MCF 10A (cell line): ENCODE data around the gene ENTPD5. TPM values are rescaled to one million over a fixed set of nuclear protein-coding genes. Genes with fewer than 3 reads are reported as not detected.
"Not testable (repeated sequence)": the region's sequence is repeated elsewhere in the genome, so short reads cannot be mapped to it uniquely, and the experiment has no call there.

Experiments
- BruUV-seq: library from RNA; stranded (reverse); fragments of 400-500 nt; replicated peaks from 2 replicates; lab custom pipeline; 2021; lab: Mats Ljungman, UMichigan
- CTCF ChIA-PET: fragments of 300-600 bp; sonication (Branson Sonifier 250); formaldehyde crosslinking; extraction: SDS; loops from one replicate; lab custom pipeline; 2021; ENCODE audit warnings: antibody characterized with exemption, inconsistent platforms; lab: Yijun Ruan, JAX
- POLR2A ChIA-PET: fragments of 300-600, 350-650 bp; sonication (Branson Sonifier 250); formaldehyde crosslinking; extraction: SDS; loops from one replicate; lab custom pipeline; 2020; ENCODE audit warnings: antibody characterized with exemption, inconsistent platforms; lab: Yijun Ruan, JAX
- DNase-seq: peaks from one replicate; pipeline ENCODE4 v3.0.0-alpha.2; 2018; ENCODE audit not compliant: unreplicated experiment
- H3K27ac Mint-ChIP-seq: one replicate; pipeline ENCODE4 v1.8.0; 2022; ENCODE audit warnings: mild to moderate bottlenecking, low read depth, mixed read lengths; ENCODE audit not compliant: unreplicated experiment
- H3K27me3 Mint-ChIP-seq: one replicate; pipeline ENCODE4 v1.8.0; 2022; ENCODE audit warnings: mixed read lengths; ENCODE audit not compliant: insufficient read depth, unreplicated experiment
- H3K36me3 Mint-ChIP-seq: one replicate; pipeline ENCODE4 v1.8.0; 2022; ENCODE audit warnings: mild to moderate bottlenecking, moderate library complexity, mixed read lengths; ENCODE audit not compliant: insufficient read depth, unreplicated experiment
- H3K4me1 Mint-ChIP-seq: one replicate; pipeline ENCODE4 v1.8.0; 2022; ENCODE audit warnings: mixed read lengths; ENCODE audit not compliant: insufficient read depth, unreplicated experiment
- H3K4me3 Mint-ChIP-seq: one replicate; pipeline ENCODE4 v1.8.0; 2022; ENCODE audit warnings: mild to moderate bottlenecking, moderate library complexity, mixed read lengths; ENCODE audit not compliant: unreplicated experiment
- H3K9me3 Mint-ChIP-seq: one replicate; pipeline ENCODE4 v1.8.0; 2022; ENCODE audit warnings: mixed read lengths; ENCODE audit not compliant: unreplicated experiment
- intact Hi-C: fragments of 100-400 bp; cut with micrococcal nuclease; formaldehyde crosslinking; loops from 2 replicates; pipeline ENCODE4 v1.14.1; 2022
- total RNA-seq: library from RNA; stranded (reverse); gene quantifications from 2 replicates; pipeline ENCODE4 v1.2.3, GENCODE V29; 2022
- TF ChIP-seq, protein P1 (sequence below): fragments of 200-600 bp; IDR thresholded peaks from one replicate; pipeline ENCODE4 v1.8.0; 2022; ENCODE audit warnings: antibody characterized with exemption, mild to moderate bottlenecking; ENCODE audit not compliant: unreplicated experiment

Gene ENTPD5
- total RNA-seq, 1 experiment from 2014 or later = 13.9 TPM

DNA sequence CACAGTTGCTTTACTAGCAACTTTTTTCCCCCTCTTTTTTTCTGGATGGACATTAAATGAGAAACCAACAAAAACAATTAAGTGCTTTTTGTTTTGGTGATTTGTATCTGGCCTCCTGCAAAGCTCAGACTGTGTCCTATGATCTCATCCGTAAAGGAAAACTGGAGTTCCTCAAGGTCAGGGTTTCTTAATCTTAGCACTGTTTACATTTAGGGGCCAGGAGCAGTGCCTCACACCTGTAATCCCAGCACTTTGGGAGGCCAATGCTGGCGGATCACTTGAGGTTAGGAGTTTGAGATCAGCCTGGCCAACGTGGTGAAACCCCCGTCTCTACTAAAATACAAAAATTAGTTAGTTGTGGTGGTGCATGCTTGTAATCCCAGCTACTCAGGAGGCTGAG lies 28.0 kb downstream of the ENTPD5 start:
- ChIA-PET POLR2A (no interaction called here), CTCF (interaction anchor here (0.7 to 2.1 kb wide), 2 partner anchors 14 to 20 kb away, joined by 3 to 6 read pairs; no protein-coding TSS in a partner anchor)
- Mint-ChIP-seq H3K4me3 (no peak overlapping the region), H3K36me3 (peaks cover 19% of the 10 kb centered on the region), H3K27me3 (no peaks in the 10 kb centered on the region), H3K4me1 (no peaks in the 10 kb centered on the region), H3K9me3 (no peaks in the 10 kb centered on the region), H3K27ac (no peak overlapping the region)
- BruUV-seq = no TSS peak
- no peak for DNase-seq
- TF ChIP-seq, protein P1, sequence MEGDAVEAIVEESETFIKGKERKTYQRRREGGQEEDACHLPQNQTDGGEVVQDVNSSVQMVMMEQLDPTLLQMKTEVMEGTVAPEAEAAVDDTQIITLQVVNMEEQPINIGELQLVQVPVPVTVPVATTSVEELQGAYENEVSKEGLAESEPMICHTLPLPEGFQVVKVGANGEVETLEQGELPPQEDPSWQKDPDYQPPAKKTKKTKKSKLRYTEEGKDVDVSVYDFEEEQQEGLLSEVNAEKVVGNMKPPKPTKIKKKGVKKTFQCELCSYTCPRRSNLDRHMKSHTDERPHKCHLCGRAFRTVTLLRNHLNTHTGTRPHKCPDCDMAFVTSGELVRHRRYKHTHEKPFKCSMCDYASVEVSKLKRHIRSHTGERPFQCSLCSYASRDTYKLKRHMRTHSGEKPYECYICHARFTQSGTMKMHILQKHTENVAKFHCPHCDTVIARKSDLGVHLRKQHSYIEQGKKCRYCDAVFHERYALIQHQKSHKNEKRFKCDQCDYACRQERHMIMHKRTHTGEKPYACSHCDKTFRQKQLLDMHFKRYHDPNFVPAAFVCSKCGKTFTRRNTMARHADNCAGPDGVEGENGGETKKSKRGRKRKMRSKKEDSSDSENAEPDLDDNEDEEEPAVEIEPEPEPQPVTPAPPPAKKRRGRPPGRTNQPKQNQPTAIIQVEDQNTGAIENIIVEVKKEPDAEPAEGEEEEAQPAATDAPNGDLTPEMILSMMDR = no peak
- intact Hi-C loops = no loop called here

DNA sequence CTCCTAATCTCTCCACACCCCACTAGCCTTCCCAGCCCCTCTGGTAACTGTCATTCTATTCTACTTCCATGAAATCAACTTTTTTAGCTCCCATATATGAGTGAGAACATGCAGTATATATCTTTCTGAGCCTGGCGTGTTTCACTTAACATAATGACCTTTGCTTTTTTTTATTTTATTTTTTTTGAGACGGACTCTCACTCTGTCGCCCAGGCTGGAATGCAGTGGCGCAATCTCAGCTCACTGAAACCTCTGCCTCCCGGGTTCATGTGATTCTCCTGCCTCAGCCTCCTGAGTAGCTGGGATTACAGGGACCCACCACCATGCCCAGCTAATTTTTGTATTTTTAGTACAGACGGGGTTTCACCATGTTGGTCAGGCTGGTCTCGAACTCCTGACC lies 30.4 kb downstream of the ENTPD5 start:
- H3K4me1 Mint-ChIP-seq, intact Hi-C loops, DNase-seq, H3K27ac Mint-ChIP-seq, H3K4me3 Mint-ChIP-seq, CTCF ChIA-PET, POLR2A ChIA-PET, H3K9me3 Mint-ChIP-seq, BruUV-seq, H3K27me3 Mint-ChIP-seq: not testable (repeated sequence)
- peaks cover 32% of the 10 kb centered on the region for H3K36me3 Mint-ChIP-seq

DNA sequence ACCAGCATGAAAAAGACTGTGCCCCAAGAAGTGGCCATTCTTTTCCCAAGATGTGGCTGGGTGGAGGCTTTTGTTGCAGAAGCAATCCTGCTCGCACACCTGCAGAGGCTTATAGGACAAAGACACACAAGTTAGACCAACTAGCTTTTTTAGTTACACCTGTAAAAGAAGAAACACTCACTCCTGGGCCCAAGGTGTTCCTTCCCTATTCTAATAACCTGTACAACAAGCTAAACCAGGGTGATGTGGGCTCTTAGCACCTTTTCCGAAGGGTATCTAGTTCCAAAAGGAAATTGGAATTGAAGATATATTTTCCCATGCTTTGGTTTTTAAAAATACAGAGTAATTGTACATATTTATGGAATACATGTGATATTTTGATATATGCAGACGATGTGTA lies 31.0 kb downstream of the ENTPD5 start:
- ChIA-PET POLR2A (interaction anchor here (0.6 kb wide), 1 partner anchor 832 kb away, joined by 3 read pairs; no protein-coding TSS in a partner anchor), CTCF (no interaction called here)
- H3K27ac Mint-ChIP-seq = no peak overlapping the region
- DNase-seq = no peak
- no peaks in the 10 kb centered on the region for H3K4me1 Mint-ChIP-seq
- peaks cover 32% of the 10 kb centered on the region for H3K36me3 Mint-ChIP-seq
- BruUV-seq = no TSS peak
- no peak overlapping the region for H3K4me3 Mint-ChIP-seq
- no peaks in the 10 kb centered on the region for H3K9me3 Mint-ChIP-seq
- no peaks in the 10 kb centered on the region for H3K27me3 Mint-ChIP-seq
- intact Hi-C loops = no loop called here
- TF ChIP-seq, protein P1 = no peak

DNA sequence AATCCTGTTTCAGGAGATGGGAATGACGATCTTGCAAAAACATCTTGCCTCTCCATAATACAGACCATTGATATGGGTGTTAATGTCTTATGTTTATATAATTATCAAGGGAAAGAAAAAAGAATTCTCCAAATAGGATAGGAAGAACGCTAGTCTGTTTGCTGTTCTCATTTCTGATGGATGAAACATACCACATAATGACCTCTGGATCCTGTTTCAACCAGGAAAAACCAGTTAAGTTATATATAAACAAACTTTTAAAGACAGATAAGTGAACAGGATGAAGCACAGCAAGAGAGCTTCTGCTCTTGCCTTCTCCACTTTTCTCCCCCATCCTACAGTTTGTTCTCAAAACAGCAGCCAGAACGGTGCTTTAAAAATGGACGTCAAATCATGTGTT lies 41.2 kb downstream of the ENTPD5 start:
- Mint-ChIP-seq H3K36me3 (peaks cover 25% of the 10 kb centered on the region), H3K9me3 (no peaks in the 10 kb centered on the region), H3K27ac (no peak overlapping the region), H3K4me3 (no peak overlapping the region), H3K4me1 (no peaks in the 10 kb centered on the region), H3K27me3 (no peaks in the 10 kb centered on the region)
- POLR2A ChIA-PET = interaction anchor here (0.7 kb wide), 1 partner anchor 31 kb away, joined by 3 read pairs; no protein-coding TSS in a partner anchor
- intact Hi-C loops = no loop called here
- CTCF ChIA-PET = interaction anchor here (0.6 to 1.7 kb wide), 3 partner anchors 14 to 775 kb away, joined by 5 to 6 read pairs (median 6); no protein-coding TSS in a partner anchor
- TF ChIP-seq, protein P1 = no peak
- DNase-seq = no peak
- BruUV-seq = no TSS peak
